ENCODE results near the gene RPL10L. TPM values are rescaled to one million over a fixed set of nuclear protein-coding genes. Genes with fewer than 3 reads are reported as not detected.

Gene RPL10L
- total and polyA plus RNA-seq, 9 of the 15 experiments (the other 6 are each of a cell fraction or from before 2014, with no cell fraction given): not detected

DNA sequence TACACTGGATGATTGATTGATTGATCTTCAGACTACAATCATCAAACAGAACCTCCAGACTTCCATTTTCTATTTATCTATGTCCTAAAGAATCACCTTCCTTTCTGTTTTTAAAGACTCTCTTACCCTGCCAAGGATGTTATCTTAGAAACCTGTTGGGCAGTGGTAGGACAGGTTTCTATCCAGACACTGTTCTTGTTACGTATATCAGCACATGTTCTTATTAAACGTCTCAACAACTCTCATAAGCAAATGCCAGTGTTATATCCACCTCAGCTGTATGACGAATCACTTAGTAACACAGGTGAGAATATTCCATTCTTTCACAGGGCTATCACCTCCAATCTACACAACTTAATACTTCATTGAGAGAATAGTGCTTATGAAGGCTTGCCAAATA lies 40.2 kb upstream of the RPL10L start:
- H2AFZ ChIP-seq (ENCODE audit: low read depth, low read length): no peak overlapping the region
- H3K4me3 ChIP-seq: no peak overlapping the region
- no peaks in the 10 kb centered on the region for H3K4me1 ChIP-seq (replicated peaks in 1 of 2; ENCODE audit: control insufficient read depth in 2 of 2, insufficient read depth in 2 of 2, low read length in 2 of 2)
- H3K36me3 ChIP-seq (ENCODE audit: control insufficient read depth, insufficient read depth, low read length): no peaks in the 10 kb centered on the region
- TF ChIP-seq, protein P1, sequence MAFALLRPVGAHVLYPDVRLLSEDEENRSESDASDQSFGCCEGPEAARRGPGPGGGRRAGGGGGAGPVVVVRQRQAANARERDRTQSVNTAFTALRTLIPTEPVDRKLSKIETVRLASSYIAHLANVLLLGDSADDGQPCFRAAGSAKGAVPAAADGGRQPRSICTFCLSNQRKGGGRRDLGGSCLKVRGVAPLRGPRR (CRISPR knock-in tag; IDR thresholded peaks at IDR 0.05): no peak
- no peak for TF ChIP-seq L3MBTL2 (IDR thresholded peaks at IDR 0.05)
- TF ChIP-seq ZNF263 (CRISPR knock-in tag; IDR thresholded peaks at IDR 0.05; ENCODE audit: borderline replicate concordance): no peak
- no peak for TF ChIP-seq ADNP (tag; IDR thresholded peaks at IDR 0.05)
- TF ChIP-seq, protein P2, sequence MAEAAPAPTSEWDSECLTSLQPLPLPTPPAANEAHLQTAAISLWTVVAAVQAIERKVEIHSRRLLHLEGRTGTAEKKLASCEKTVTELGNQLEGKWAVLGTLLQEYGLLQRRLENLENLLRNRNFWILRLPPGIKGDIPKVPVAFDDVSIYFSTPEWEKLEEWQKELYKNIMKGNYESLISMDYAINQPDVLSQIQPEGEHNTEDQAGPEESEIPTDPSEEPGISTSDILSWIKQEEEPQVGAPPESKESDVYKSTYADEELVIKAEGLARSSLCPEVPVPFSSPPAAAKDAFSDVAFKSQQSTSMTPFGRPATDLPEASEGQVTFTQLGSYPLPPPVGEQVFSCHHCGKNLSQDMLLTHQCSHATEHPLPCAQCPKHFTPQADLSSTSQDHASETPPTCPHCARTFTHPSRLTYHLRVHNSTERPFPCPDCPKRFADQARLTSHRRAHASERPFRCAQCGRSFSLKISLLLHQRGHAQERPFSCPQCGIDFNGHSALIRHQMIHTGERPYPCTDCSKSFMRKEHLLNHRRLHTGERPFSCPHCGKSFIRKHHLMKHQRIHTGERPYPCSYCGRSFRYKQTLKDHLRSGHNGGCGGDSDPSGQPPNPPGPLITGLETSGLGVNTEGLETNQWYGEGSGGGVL (CRISPR knock-in tag; IDR thresholded peaks at IDR 0.05): no peak
- TF ChIP-seq COPS2 (conservative IDR thresholded peaks at IDR 0.05): no peak
- TF ChIP-seq ZBED1 (IDR thresholded peaks at IDR 0.05): no peak
- no peak for TF ChIP-seq ZNF79 (CRISPR knock-in tag; IDR thresholded peaks at IDR 0.05; ENCODE audit: low read depth)
- no peak for TF ChIP-seq CBX3 (IDR thresholded peaks at IDR 0.05; ENCODE audit: borderline replicate concordance in 1 of 2, low read length in 2 of 2)
- no peak for TF ChIP-seq GATAD2A (IDR thresholded peaks at IDR 0.05)
- TF ChIP-seq, protein P3, sequence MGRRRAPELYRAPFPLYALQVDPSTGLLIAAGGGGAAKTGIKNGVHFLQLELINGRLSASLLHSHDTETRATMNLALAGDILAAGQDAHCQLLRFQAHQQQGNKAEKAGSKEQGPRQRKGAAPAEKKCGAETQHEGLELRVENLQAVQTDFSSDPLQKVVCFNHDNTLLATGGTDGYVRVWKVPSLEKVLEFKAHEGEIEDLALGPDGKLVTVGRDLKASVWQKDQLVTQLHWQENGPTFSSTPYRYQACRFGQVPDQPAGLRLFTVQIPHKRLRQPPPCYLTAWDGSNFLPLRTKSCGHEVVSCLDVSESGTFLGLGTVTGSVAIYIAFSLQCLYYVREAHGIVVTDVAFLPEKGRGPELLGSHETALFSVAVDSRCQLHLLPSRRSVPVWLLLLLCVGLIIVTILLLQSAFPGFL (CRISPR knock-in tag; IDR thresholded peaks at IDR 0.05): no peak
- TF ChIP-seq KLF13 (tag; IDR thresholded peaks at IDR 0.05; ENCODE audit: borderline replicate concordance, low read depth): no peak
- no peak for TF ChIP-seq NCOA2 (IDR thresholded peaks at IDR 0.05; ENCODE audit: partially characterized antibody in 2 of 2)
- TF ChIP-seq IFI16 (CRISPR knock-in tag; IDR thresholded peaks at IDR 0.05): no peak
- ChIA-PET CTCF (ENCODE audit: low intra/inter-chr PET ratio) (no interaction called here), POLR2A (no interaction called here)
- 4% methylated on average over 3 of the region's 3 CpGs for WGBS (ENCODE audit: insufficient coverage, low coverage, missing lambda C conversion rate)
- no peaks in the 10 kb centered on the region for H3K79me2 ChIP-seq (ENCODE audit: control insufficient read depth, insufficient read depth, low read length)
- no peak overlapping the region for H3K4me2 ChIP-seq (ENCODE audit: insufficient read depth, low read length)
- DNase-seq (ENCODE audit: extremely low read depth in 1 of 4, low spot score in 3 of 4) (no peak), ATAC-seq (no peak), FAIRE-seq (no peak)
- H3K9me3 ChIP-seq (replicated peaks; ENCODE audit: control insufficient read depth, insufficient read depth, low read depth, low read length): no peaks in the 10 kb centered on the region
- in situ Hi-C loops (cut with MboI): no loop called here
- no peak overlapping the region for H3K9ac ChIP-seq (ENCODE audit: insufficient read depth in 1 of 2, low read depth in 2 of 2, low read length in 2 of 2)
- no peaks in the 10 kb centered on the region for H3K27me3 ChIP-seq (ENCODE audit: control insufficient read depth in 2 of 2, insufficient read depth in 2 of 2, low read length in 2 of 2)
- BruUV-seq (replicated peaks): no TSS peak
- H4K20me1 ChIP-seq (replicated peaks; ENCODE audit: control insufficient read depth, insufficient read depth, low read length): no peaks in the 10 kb centered on the region
- intact Hi-C loops (cut with micrococcal nuclease): no loop called here
- no peaks in the 10 kb centered on the region for H3K9me1 ChIP-seq (ENCODE audit: control insufficient read depth, insufficient read depth, low read length)
- no peak overlapping the region for H3K27ac ChIP-seq (ENCODE audit: extremely low read depth, low read depth, low read length)

Measured in K562 (cell line).